ENCODE measurements around the gene INVS.

The INVS gene

DNA sequence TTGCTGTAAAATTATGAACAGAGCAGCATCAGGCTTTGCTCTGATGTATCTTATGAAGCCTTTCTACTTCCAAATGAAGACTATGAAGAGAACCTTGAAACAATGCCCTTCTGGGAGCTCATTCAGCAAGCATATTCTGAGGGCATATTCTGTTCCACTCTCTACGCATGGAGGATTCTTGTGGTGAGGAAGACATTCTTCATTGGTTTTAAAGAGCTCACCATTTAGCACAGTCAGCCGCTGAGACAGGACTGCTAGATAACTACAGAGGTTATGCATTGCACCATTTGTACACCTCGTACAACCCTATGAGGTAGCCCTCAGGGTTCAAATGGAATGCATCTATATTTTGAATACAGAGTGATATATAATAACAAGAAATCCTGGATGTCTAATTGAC lies 61.0 kb downstream of the INVS start:
- no peak overlapping the region for H3K27ac ChIP-seq
- no peaks in the 10 kb centered on the region for H3K9me3 ChIP-seq (ENCODE audit: control insufficient read depth, low read length)
- H3K9ac ChIP-seq = no peak overlapping the region
- H3K4me1 ChIP-seq = no peaks in the 10 kb centered on the region
- no peak for TF ChIP-seq CTCF (IDR thresholded peaks at IDR 0.05)
- H2AFZ ChIP-seq = no peak overlapping the region
- no peaks in the 10 kb centered on the region for H3K27me3 ChIP-seq (ENCODE audit: control insufficient read depth, insufficient read depth, low read length)
- H3K79me2 ChIP-seq = no peaks in the 10 kb centered on the region
- no peaks in the 10 kb centered on the region for H3K36me3 ChIP-seq (ENCODE audit: control insufficient read depth, insufficient read depth, low read length)
- no peak overlapping the region for H3K4me3 ChIP-seq (ENCODE audit: low read depth, low read length)
- H3K4me2 ChIP-seq (ENCODE audit: low read length) = no peak overlapping the region

DNA sequence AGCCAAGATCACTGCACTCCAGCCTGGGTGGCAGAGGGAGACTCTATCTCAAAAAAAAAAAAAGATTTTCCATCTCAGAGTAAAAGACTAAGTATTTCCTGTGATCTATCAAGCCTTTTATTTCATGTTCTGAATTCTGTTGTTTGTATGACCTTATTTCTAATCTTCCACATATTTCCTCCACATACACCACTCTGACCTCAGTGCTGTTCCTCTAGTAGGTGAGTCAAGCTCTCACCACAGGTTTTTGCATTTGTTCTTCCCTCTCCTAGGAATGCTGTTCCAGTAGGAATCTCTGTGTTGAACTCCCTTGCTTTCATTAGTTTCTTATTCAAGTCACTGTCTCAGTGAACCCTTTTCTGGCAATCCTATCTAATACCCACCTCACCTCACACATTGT lies 68.1 kb downstream of the INVS start:
- H3K9me3 ChIP-seq (ENCODE audit: control insufficient read depth, low read length) = no peaks in the 10 kb centered on the region
- no peak overlapping the region for H2AFZ ChIP-seq
- H3K79me2 ChIP-seq = no peaks in the 10 kb centered on the region
- H3K27ac ChIP-seq = no peak overlapping the region
- no peak for TF ChIP-seq CTCF (IDR thresholded peaks at IDR 0.05)
- no peak overlapping the region for H3K4me3 ChIP-seq (ENCODE audit: low read depth, low read length)
- no peak overlapping the region for H3K4me2 ChIP-seq (ENCODE audit: low read length)
- no peaks in the 10 kb centered on the region for H3K36me3 ChIP-seq (ENCODE audit: control insufficient read depth, insufficient read depth, low read length)
- no peak overlapping the region for H3K9ac ChIP-seq
- H3K4me1 ChIP-seq = no peaks in the 10 kb centered on the region
- H3K27me3 ChIP-seq (ENCODE audit: control insufficient read depth, insufficient read depth, low read length) = no peaks in the 10 kb centered on the region

GRCh38 chr9:100167915-100168654 lies 69.0 kb downstream of the INVS start:
- H3K36me3 ChIP-seq (ENCODE audit: control insufficient read depth, insufficient read depth, low read length) = no peaks in the 10 kb centered on the region
- H2AFZ ChIP-seq = no peak overlapping the region
- no peak overlapping the region for H3K27ac ChIP-seq
- no peak for TF ChIP-seq CTCF (IDR thresholded peaks at IDR 0.05)
- H3K27me3 ChIP-seq (ENCODE audit: control insufficient read depth, insufficient read depth, low read length) = no peaks in the 10 kb centered on the region
- no peaks in the 10 kb centered on the region for H3K9me3 ChIP-seq (ENCODE audit: control insufficient read depth, low read length)
- no peak overlapping the region for H3K9ac ChIP-seq
- H3K4me2 ChIP-seq (ENCODE audit: low read length) = no peak overlapping the region
- no peaks in the 10 kb centered on the region for H3K4me1 ChIP-seq
- H3K79me2 ChIP-seq = no peaks in the 10 kb centered on the region
- no peak overlapping the region for H3K4me3 ChIP-seq (ENCODE audit: low read depth, low read length)

- no peaks in the 10 kb centered on the region for H3K9me3 ChIP-seq (ENCODE audit: control insufficient read depth, low read length)
- H3K36me3 ChIP-seq (ENCODE audit: control insufficient read depth, insufficient read depth, low read length) = peaks cover 3% of the 10 kb centered on the region
- H2AFZ ChIP-seq = no peak overlapping the region
- no peak overlapping the region for H3K9ac ChIP-seq
- H3K27me3 ChIP-seq (ENCODE audit: control insufficient read depth, insufficient read depth, low read length) = no peaks in the 10 kb centered on the region
- no peak for TF ChIP-seq CTCF (IDR thresholded peaks at IDR 0.05)
- no peak overlapping the region for H3K4me2 ChIP-seq (ENCODE audit: low read length)
- no peak overlapping the region for H3K27ac ChIP-seq
- H3K4me1 ChIP-seq = no peaks in the 10 kb centered on the region
- H3K4me3 ChIP-seq (ENCODE audit: low read depth, low read length) = no peak overlapping the region
- H3K79me2 ChIP-seq = no peaks in the 10 kb centered on the region
Measured at GRCh38 chr9:100170085-100170484, 71.0 kb downstream of the INVS start.

DNA sequence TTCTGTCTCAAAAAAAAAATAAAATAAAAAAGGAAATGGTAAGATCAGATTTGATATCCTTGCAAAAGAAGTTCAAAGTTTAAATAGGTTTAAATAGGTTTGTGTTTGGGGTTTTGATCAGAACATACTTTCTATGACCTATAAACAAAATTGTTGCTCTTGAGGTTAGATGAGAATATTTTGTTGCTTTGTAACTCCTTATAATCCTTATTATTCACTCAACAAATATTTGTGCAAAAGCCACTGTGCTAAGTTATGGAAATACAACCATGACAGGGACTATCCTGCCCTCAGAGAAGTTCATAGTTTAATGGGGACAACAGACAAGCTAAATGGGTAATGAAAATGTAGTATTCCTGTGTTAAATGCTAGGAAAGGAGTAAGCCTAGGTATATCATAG lies 71.5 kb downstream of the INVS start:
- H3K4me3 ChIP-seq (ENCODE audit: low read depth, low read length) = no peak overlapping the region
- no peak overlapping the region for H2AFZ ChIP-seq
- H3K4me1 ChIP-seq = no peaks in the 10 kb centered on the region
- peaks cover 3% of the 10 kb centered on the region for H3K36me3 ChIP-seq (ENCODE audit: control insufficient read depth, insufficient read depth, low read length)
- no peaks in the 10 kb centered on the region for H3K79me2 ChIP-seq
- no peaks in the 10 kb centered on the region for H3K27me3 ChIP-seq (ENCODE audit: control insufficient read depth, insufficient read depth, low read length)
- H3K4me2 ChIP-seq (ENCODE audit: low read length) = no peak overlapping the region
- TF ChIP-seq CTCF (IDR thresholded peaks at IDR 0.05) = no peak
- no peak overlapping the region for H3K9ac ChIP-seq
- no peak overlapping the region for H3K27ac ChIP-seq
- no peaks in the 10 kb centered on the region for H3K9me3 ChIP-seq (ENCODE audit: control insufficient read depth, low read length)

Measured in parathyroid adenoma (tissue), 2 donors.